ENCODE data around the gene MTMR1. TPM values are rescaled to one million over a fixed set of nuclear protein-coding genes. Genes with fewer than 3 reads are reported as not detected.

The MTMR1 gene
- total and polyA plus RNA-seq, 2 experiments from 2014 or later = 18.0 to 19.0 TPM

DNA sequence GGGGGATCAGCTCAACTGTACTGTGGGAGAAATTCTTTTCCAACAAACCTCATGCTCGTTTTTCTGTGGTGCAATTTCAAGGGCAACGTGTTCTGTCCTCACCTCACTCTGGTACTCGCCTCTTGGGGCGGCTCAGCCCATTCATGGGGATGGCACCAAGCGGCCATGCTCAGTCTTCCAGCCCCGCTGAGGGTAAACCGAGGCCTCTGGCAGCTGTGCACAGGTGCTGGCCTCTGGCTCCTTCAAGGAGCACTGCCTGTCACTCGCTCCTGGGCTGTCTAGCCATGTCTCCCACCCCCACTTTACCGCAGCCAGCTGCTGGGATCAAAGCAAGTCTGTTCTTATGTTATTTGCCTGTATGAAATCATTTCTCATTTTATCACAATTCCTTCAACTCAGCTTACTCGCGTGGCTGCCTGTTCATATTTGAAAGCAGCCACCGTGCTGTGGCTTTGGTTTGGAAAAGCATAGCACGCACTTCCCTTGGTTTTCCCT, 70.2 kb downstream of the MTMR1 start:
- TF ChIP-seq EZH2phosphoT487 (IDR thresholded peaks at IDR 0.05; ENCODE audit: low read depth, severe bottlenecking, unreplicated experiment) (no peak), EZH2 (IDR thresholded peaks at IDR 0.05; ENCODE audit: borderline replicate concordance) (no peak)
- TF ChIP-seq, protein P1, sequence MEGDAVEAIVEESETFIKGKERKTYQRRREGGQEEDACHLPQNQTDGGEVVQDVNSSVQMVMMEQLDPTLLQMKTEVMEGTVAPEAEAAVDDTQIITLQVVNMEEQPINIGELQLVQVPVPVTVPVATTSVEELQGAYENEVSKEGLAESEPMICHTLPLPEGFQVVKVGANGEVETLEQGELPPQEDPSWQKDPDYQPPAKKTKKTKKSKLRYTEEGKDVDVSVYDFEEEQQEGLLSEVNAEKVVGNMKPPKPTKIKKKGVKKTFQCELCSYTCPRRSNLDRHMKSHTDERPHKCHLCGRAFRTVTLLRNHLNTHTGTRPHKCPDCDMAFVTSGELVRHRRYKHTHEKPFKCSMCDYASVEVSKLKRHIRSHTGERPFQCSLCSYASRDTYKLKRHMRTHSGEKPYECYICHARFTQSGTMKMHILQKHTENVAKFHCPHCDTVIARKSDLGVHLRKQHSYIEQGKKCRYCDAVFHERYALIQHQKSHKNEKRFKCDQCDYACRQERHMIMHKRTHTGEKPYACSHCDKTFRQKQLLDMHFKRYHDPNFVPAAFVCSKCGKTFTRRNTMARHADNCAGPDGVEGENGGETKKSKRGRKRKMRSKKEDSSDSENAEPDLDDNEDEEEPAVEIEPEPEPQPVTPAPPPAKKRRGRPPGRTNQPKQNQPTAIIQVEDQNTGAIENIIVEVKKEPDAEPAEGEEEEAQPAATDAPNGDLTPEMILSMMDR (IDR thresholded peaks at IDR 0.05; ENCODE audit: poor library complexity) = no peak
- Histone ChIP-seq H3K79me2 (no peaks in the 10 kb centered on the region), H3K4me2 (no peak overlapping the region), H3K9me3 (ENCODE audit: low read depth) (no peaks in the 10 kb centered on the region), H3K27me3 (no peaks in the 10 kb centered on the region), H3K27ac (no peak overlapping the region), H3K36me3 (replicated peaks; ENCODE audit: insufficient read depth, low read depth) (no peaks in the 10 kb centered on the region), H2AFZ (no peak overlapping the region), H4K20me1 (ENCODE audit: insufficient read depth, poor library complexity, severe bottlenecking) (no peaks in the 10 kb centered on the region), H3K4me3 (no peak overlapping the region), H3K9me2 (replicated peaks; ENCODE audit: insufficient read depth) (no peaks in the 10 kb centered on the region), H3K4me1 (ENCODE audit: insufficient read depth) (no peaks in the 10 kb centered on the region)
- WGBS (ENCODE audit: low lambda C conversion rate, missing lambda C conversion rate) = 80% methylated on average over 13 of the region's 13 CpGs
- DNase-seq (ENCODE audit: low spot score) = no peak

DNA sequence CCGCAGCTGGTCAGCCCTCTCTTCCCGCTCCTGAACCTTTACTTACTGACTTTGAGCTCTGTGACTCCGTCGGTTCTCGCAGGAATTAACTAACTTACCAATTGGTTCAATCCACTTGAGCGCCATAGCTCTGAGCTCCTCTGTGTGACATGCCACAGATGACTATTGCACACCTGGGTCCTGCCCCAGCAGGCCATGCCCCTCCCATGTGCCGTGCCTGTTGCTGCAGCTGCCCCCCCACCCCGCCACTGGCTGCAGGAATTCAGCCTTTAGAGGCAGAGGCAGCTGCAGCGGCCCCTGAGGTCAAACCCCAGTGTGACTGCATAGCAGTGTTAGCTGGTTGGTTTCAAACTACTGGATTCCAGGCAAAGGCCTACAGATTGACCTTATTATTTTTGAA, 70.6 kb downstream of the MTMR1 start:
- DNase-seq (ENCODE audit: low spot score) = no peak
- Histone ChIP-seq H3K79me2 (no peaks in the 10 kb centered on the region), H3K36me3 (replicated peaks; ENCODE audit: insufficient read depth, low read depth) (no peaks in the 10 kb centered on the region), H3K9me2 (replicated peaks; ENCODE audit: insufficient read depth) (no peaks in the 10 kb centered on the region), H2AFZ (no peak overlapping the region), H3K27me3 (no peaks in the 10 kb centered on the region), H3K4me1 (ENCODE audit: insufficient read depth) (no peaks in the 10 kb centered on the region), H3K4me2 (no peak overlapping the region), H3K4me3 (no peak overlapping the region), H4K20me1 (ENCODE audit: insufficient read depth, poor library complexity, severe bottlenecking) (no peaks in the 10 kb centered on the region), H3K27ac (no peak overlapping the region), H3K9me3 (ENCODE audit: low read depth) (no peaks in the 10 kb centered on the region)
- TF ChIP-seq, protein P1 (IDR thresholded peaks at IDR 0.05; ENCODE audit: poor library complexity) = no peak
- WGBS (ENCODE audit: low lambda C conversion rate, missing lambda C conversion rate) = 89% methylated on average over 9 of the region's 9 CpGs

DNA sequence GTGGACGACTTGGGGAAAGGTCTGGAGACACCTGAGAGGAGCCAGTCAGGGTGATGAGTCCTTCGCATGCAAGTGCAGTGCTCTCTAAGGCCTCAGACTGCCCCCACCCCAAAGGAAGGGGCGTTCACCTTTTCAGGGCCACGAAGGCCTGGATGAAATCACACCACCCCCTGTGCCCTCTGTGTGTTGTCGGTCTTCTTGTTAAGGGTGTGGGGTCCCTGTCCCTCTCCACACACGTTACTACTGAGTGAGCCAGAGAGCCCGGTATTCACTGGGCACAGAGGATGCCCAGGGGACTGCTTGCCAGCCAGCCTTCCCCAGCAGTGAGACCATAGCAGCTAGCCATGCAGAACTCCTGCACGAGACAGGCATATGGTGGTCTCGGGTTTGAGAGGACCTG, 72.0 kb downstream of the MTMR1 start:
- no peak for DNase-seq (ENCODE audit: low spot score)
- Histone ChIP-seq H4K20me1 (ENCODE audit: insufficient read depth, poor library complexity, severe bottlenecking) (no peaks in the 10 kb centered on the region), H3K9me2 (replicated peaks; ENCODE audit: insufficient read depth) (no peaks in the 10 kb centered on the region), H3K4me2 (no peak overlapping the region), H3K36me3 (replicated peaks; ENCODE audit: insufficient read depth, low read depth) (no peaks in the 10 kb centered on the region), H3K4me3 (no peak overlapping the region), H3K79me2 (no peaks in the 10 kb centered on the region), H2AFZ (no peak overlapping the region), H3K27ac (no peak overlapping the region), H3K4me1 (ENCODE audit: insufficient read depth) (no peaks in the 10 kb centered on the region), H3K27me3 (no peaks in the 10 kb centered on the region), H3K9me3 (ENCODE audit: low read depth) (no peaks in the 10 kb centered on the region)
- 86% methylated on average over 9 of the region's 9 CpGs for WGBS (ENCODE audit: low lambda C conversion rate, missing lambda C conversion rate)
- TF ChIP-seq EZH2 (IDR thresholded peaks at IDR 0.05; ENCODE audit: borderline replicate concordance) (no peak), EZH2phosphoT487 (IDR thresholded peaks at IDR 0.05; ENCODE audit: low read depth, severe bottlenecking, unreplicated experiment) (no peak)
- TF ChIP-seq, protein P1 (IDR thresholded peaks at IDR 0.05; ENCODE audit: poor library complexity) = no peak
